Progenitor cell of endocrine pancreas (in vitro differentiated cells): ENCODE results near the gene TRAPPC14. TPM values are rescaled to one million over a fixed set of nuclear protein-coding genes. Genes with fewer than 3 reads are reported as not detected.
A peak's percentile ranks its signal among the peaks of the same experiment; 100 is the strongest.

Source experiments
- DNase-seq: peaks from one replicate; pipeline ENCODE4 v3.0.0; 2021; ENCODE audit warnings: low spot score; ENCODE audit not compliant: unreplicated experiment
- H3K27ac Mint-ChIP-seq: 2 replicates; pipeline ENCODE4 v1.8.0; 2021; ENCODE audit warnings: mild to moderate bottlenecking, moderate library complexity, mixed read lengths
- H3K27me3 Mint-ChIP-seq: 2 replicates; pipeline ENCODE4 v1.8.0; 2021; ENCODE audit warnings: mixed read lengths
- H3K36me3 Mint-ChIP-seq: 2 replicates; pipeline ENCODE4 v1.8.0; 2022; ENCODE audit warnings: mixed read lengths; ENCODE audit not compliant: insufficient read depth
- H3K4me1 Mint-ChIP-seq: 2 replicates; pipeline ENCODE4 v1.8.0; 2021; ENCODE audit warnings: low read depth, mixed read lengths
- H3K4me3 Mint-ChIP-seq: 2 replicates; pipeline ENCODE4 v1.8.0; 2021; ENCODE audit warnings: low read depth, mild to moderate bottlenecking, moderate library complexity, mixed read lengths
- H3K9me3 Mint-ChIP-seq: 2 replicates; pipeline ENCODE4 v1.8.0; 2021; ENCODE audit warnings: low read depth, mixed read lengths
- total RNA-seq: library from RNA; stranded (reverse); gene quantifications from 2 replicates; pipeline ENCODE4 v1.2.1, GENCODE V29; 2021
- TF ChIP-seq, protein P1 (sequence below): fragments of 200-600 bp; sonication (generic); IDR thresholded peaks from one replicate; pipeline ENCODE4 v1.5.0; 2021; ENCODE audit warnings: antibody characterized with exemption, mild to moderate bottlenecking; ENCODE audit not compliant: unreplicated experiment

TRAPPC14 gene
- total RNA-seq, 1 donor from 2014 or later, result 29.6 TPM

DNA sequence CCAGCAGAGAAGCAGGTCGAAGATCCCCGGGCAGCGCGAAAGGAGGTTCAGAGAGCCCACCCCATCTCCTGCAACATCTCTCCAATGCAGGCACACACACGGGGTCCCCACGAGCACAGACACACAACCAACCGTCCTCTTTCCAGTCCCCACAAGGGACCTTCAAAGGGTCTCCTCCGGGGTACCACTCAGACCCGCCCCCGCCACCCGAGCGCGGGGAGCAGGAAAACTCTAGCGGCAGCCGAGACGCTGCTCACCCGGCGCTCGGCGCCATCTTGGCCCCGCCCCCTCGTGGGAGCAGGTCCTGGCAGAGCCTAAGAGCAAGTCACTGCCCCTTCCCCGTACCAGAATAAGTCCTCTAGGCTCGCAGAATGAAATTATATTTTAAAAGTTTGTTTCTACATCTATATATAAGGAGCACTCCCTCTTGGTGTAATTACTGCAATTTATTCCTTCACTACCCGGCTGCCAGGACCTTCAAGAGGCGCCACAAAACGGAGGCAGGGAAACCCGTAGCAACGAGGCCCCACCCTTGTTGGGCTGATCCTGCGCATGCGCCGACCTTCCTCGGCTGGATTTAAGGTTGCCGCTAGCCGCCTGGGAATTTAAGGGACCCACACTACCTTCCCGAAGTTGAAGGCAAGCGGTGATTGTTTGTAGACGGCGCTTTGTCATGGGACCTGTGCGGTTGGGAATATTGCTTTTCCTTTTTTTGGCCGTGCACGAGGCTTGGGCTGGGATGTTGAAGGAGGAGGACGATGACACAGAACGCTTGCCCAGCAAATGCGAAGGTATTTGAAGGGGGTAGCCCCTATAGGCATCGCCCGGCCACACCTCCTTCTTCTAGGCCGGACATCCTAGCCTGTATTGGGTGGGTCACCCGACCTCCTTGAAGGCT lies 39.2 kb downstream of the TRAPPC14 start, which contains the start of the genes CNPY4 and TAF6:
CNPY4 (plus strand) TSS at position 563 of the 898 bp plus-strand sequence; CDS start at position 674, 111 bp downstream.
TAF6 (minus strand) TSS at position 287 of the 898 bp plus-strand sequence. CDS start 5,149 bp downstream, outside the sequence.
- peak; percentile 85 for DNase-seq
- H3K27me3 Mint-ChIP-seq, result no peaks in the 10 kb centered on the region
- peak within 1 kb of the TSS; percentile 93 for H3K4me3 Mint-ChIP-seq
- peaks cover 2% of the 10 kb centered on the region for H3K36me3 Mint-ChIP-seq
- H3K27ac Mint-ChIP-seq, result peak within 1 kb of the TSS; percentile 100
- TF ChIP-seq, protein P1, sequence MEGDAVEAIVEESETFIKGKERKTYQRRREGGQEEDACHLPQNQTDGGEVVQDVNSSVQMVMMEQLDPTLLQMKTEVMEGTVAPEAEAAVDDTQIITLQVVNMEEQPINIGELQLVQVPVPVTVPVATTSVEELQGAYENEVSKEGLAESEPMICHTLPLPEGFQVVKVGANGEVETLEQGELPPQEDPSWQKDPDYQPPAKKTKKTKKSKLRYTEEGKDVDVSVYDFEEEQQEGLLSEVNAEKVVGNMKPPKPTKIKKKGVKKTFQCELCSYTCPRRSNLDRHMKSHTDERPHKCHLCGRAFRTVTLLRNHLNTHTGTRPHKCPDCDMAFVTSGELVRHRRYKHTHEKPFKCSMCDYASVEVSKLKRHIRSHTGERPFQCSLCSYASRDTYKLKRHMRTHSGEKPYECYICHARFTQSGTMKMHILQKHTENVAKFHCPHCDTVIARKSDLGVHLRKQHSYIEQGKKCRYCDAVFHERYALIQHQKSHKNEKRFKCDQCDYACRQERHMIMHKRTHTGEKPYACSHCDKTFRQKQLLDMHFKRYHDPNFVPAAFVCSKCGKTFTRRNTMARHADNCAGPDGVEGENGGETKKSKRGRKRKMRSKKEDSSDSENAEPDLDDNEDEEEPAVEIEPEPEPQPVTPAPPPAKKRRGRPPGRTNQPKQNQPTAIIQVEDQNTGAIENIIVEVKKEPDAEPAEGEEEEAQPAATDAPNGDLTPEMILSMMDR, result no peak
- H3K9me3 Mint-ChIP-seq, result no peaks in the 10 kb centered on the region
- peaks cover 14% of the 10 kb centered on the region for H3K4me1 Mint-ChIP-seq

DNA sequence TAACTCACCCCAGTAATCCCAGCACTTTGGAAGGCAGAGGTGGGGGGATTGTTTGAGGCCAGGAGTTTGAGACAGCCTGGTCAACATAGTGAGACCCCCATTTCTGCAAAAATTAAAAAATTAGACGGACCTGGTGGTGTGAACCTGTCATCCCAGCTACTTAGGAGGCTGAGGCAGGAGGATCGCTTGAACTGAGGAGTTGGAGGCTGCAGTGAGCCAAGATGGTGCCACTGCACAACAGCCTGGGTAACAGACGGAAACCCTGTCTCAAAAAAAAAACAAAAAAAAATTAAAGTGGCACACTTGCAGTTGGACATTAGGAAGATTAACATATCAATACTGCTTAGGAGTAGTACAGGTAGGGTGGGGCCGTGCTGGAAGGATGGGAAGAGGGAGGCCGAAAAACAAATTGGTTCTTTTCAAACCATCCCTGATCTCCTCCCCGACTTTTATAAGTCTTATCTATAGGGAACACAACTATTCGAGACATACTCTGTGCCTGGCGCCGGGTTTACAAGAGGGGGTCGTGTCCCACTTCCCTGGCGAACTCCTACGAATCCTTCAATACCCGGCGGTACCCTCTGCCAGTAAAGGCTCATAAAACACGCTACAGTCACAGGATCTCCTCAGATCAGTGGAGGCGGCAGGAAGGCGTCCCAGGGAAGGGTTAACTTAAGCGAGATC lies 40.0 kb downstream of the TRAPPC14 start:
- H3K27me3 Mint-ChIP-seq, result no peaks in the 10 kb centered on the region
- peaks cover 2% of the 10 kb centered on the region for H3K36me3 Mint-ChIP-seq
- TF ChIP-seq, protein P1, result no peak
- no peaks in the 10 kb centered on the region for H3K9me3 Mint-ChIP-seq
- H3K4me3 Mint-ChIP-seq, result peak overlapping the region; percentile 93
- peak overlapping the region; percentile 100 for H3K27ac Mint-ChIP-seq
- no peak for DNase-seq
- H3K4me1 Mint-ChIP-seq, result peaks cover 14% of the 10 kb centered on the region

DNA sequence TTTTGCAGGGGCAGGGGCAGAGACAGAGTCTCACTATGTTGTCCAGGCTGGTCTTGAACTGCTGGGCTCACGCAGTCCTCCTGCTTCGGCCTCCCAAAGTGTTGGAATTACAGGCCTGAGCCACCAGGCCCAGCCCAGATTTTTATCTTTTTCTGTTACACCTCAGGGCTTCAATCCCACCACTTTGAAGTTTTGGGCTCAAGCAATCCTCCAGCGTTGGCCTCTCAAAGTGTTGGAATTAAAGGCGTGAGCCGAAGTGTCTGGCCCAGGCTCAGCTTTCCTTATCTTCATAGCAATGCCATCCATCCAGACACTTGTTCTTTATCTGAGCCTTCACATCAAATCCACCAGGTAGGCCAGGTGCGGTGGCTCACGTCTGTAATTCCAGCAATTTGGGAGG lies 43.5 kb downstream of the TRAPPC14 start:
- Mint-ChIP-seq H3K9me3 (no peaks in the 10 kb centered on the region), H3K4me3 (no peak overlapping the region), H3K4me1 (peaks cover 7% of the 10 kb centered on the region), H3K36me3 (peaks cover 7% of the 10 kb centered on the region), H3K27ac (no peak overlapping the region), H3K27me3 (no peaks in the 10 kb centered on the region)
- DNase-seq, result no peak
- TF ChIP-seq, protein P1, result no peak

DNA sequence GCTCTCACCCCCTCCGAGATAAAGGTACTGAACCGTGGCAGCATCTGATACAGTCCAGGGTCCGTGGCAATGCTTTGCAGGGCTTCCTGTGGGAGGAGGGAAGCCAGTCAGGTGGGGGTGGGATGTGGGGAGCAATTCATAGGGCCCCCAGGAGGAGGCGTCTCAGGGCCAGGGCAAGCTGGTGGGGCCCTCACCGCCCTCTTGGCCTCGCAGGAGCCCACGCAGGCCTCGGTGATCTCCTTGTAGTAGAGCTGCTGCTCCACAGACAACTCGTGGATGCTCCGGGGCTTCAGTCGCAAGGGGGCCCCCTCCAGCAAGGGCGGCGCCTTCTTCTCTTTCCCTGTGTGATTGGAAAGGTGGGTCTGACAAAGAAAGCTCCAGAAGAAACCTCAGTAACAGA lies 46.6 kb downstream of the TRAPPC14 start:
- DNase-seq, result no peak
- H3K4me1 Mint-ChIP-seq, result no peaks in the 10 kb centered on the region
- H3K27me3 Mint-ChIP-seq, result no peaks in the 10 kb centered on the region
- TF ChIP-seq, protein P1, result no peak
- no peaks in the 10 kb centered on the region for H3K9me3 Mint-ChIP-seq
- peaks cover 12% of the 10 kb centered on the region for H3K36me3 Mint-ChIP-seq
- H3K4me3 Mint-ChIP-seq, result no peak overlapping the region
- no peak overlapping the region for H3K27ac Mint-ChIP-seq

DNA sequence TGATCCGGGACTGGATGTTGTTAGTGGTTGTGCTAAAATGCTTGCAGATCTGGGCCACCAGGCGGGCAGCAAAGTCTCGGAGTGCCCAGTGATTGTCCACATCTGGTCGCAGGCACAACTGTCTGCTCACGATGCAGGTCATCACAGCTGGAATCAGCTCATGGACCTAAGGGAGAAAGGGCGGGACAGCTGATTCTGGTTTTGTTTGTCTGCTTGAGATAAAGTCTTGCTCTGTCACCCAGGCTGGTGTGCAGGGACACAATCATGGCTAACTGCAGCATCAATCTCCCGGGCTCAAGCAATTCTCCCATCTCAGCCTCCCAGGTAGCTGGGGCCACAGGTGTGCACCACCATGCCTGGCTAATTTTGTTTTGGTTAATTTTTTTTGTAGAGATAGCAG lies 47.4 kb downstream of the TRAPPC14 start:
- DNase-seq, result no peak
- Mint-ChIP-seq H3K9me3 (no peaks in the 10 kb centered on the region), H3K27ac (no peak overlapping the region), H3K27me3 (no peaks in the 10 kb centered on the region), H3K36me3 (peaks cover 11% of the 10 kb centered on the region), H3K4me3 (no peak overlapping the region), H3K4me1 (no peaks in the 10 kb centered on the region)
- TF ChIP-seq, protein P1, result no peak
